Muscle layer of duodenum (tissue), 2 donors: ENCODE results near the gene SLC15A5.

ENCODE experiments used
- H3K27ac ChIP-seq: one replicate; pipeline ENCODE4 v1.7.0; 2013; ENCODE audit warnings: mild to moderate bottlenecking, low read length
- H3K27me3 ChIP-seq: one replicate; pipeline ENCODE4 v1.7.0; 2013; ENCODE audit warnings: low read depth, mild to moderate bottlenecking, control low read depth, low read length
- H3K36me3 ChIP-seq, 2 donors: one replicate each; pipeline ENCODE4 v1.7.0; 2013; ENCODE audit warnings: low read length in 2 of 2, control low read depth in 1 of 2, mild to moderate bottlenecking in 1 of 2; ENCODE audit not compliant: insufficient read depth in 2 of 2, control insufficient read depth in 1 of 2
- H3K4me1 ChIP-seq, 2 donors: one replicate each; pipeline ENCODE4 v1.7.0; 2013; ENCODE audit warnings: low read length in 2 of 2, mild to moderate bottlenecking in 2 of 2, control low read depth in 1 of 2, moderate library complexity in 1 of 2; ENCODE audit not compliant: insufficient read depth in 2 of 2, control insufficient read depth in 1 of 2
- H3K4me3 ChIP-seq, 2 donors: one replicate each; pipeline ENCODE4 v1.7.0; 2013; ENCODE audit warnings: low read length in 2 of 2, low read depth in 1 of 2, mild to moderate bottlenecking in 1 of 2
- H3K9me3 ChIP-seq, 2 donors: one replicate each; pipeline ENCODE4 v1.7.0; 2013; ENCODE audit warnings: low read length in 2 of 2, control low read depth in 1 of 2, mild to moderate bottlenecking in 1 of 2; ENCODE audit not compliant: control insufficient read depth in 1 of 2
- donor health status: healthy.

The SLC15A5 gene

GRCh38 chr12:16174282-16174681 lies 103.2 kb downstream of the SLC15A5 start:
- Histone ChIP-seq H3K9me3 (no peaks in the 10 kb centered on the region), H3K27ac (no peak overlapping the region), H3K4me3 (no peak overlapping the region), H3K27me3 (no peaks in the 10 kb centered on the region), H3K4me1 (no peaks in the 10 kb centered on the region), H3K36me3 (no peaks in the 10 kb centered on the region)

DNA sequence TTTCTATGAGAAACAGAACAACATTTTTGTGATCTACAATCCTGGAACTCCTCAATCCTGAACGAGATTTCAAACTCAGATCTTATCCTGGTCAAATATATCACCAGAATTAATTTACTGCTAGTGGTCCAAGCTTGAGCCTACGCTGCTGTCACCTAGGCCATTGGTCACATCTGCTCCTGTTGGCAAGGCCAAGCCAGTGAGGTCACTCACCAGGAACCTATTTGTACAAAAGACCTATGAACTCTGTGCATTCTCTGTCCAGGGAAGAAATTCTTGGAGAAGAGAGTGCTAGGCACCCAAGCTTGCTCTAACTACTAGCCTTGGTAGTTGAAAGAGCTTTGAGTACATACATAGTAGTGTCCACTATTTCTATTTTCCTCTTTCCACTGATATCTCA lies 106.1 kb downstream of the SLC15A5 start:
- H3K27me3 ChIP-seq: no peaks in the 10 kb centered on the region
- no peak overlapping the region for H3K27ac ChIP-seq
- H3K9me3 ChIP-seq: no peaks in the 10 kb centered on the region
- H3K4me3 ChIP-seq: no peak overlapping the region
- no peaks in the 10 kb centered on the region for H3K4me1 ChIP-seq
- no peaks in the 10 kb centered on the region for H3K36me3 ChIP-seq

GRCh38 chr12:16168078-16168477 lies 109.4 kb downstream of the SLC15A5 start:
- Histone ChIP-seq H3K4me3 (no peak overlapping the region), H3K4me1 (no peaks in the 10 kb centered on the region), H3K9me3 (no peaks in the 10 kb centered on the region), H3K27me3 (no peaks in the 10 kb centered on the region), H3K36me3 (no peaks in the 10 kb centered on the region), H3K27ac (no peak overlapping the region)

- no peaks in the 10 kb centered on the region for H3K4me1 ChIP-seq
- no peaks in the 10 kb centered on the region for H3K36me3 ChIP-seq
- H3K9me3 ChIP-seq: no peaks in the 10 kb centered on the region
- no peak overlapping the region for H3K27ac ChIP-seq
- H3K4me3 ChIP-seq: no peak overlapping the region
- H3K27me3 ChIP-seq: no peaks in the 10 kb centered on the region
Observed at GRCh38 chr12:16166563-16167470, 110.7 kb downstream of the SLC15A5 start.

DNA sequence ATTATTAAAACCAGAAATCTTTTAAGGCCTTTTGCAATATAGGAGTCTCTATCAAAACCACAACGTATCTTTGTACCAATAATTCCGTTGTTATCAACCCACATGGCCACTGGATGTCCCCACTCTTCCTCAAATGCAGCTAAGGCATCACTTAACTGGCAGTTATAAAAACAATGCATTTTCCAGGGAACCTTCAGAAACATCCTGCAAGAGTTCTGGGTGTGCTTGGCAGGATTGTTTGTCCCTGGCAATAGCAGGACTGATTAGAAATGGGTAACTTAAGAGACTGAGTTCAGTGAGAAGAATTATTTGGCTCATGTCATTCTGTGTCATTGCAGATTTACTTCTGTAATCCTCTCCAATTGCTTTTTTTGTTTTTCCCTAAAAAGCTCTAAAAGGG lies 112.0 kb downstream of the SLC15A5 start:
- Histone ChIP-seq H3K9me3 (no peaks in the 10 kb centered on the region), H3K36me3 (no peaks in the 10 kb centered on the region), H3K27me3 (no peaks in the 10 kb centered on the region), H3K4me1 (no peaks in the 10 kb centered on the region), H3K27ac (no peak overlapping the region), H3K4me3 (no peak overlapping the region)

- Histone ChIP-seq H3K4me3 (no peak overlapping the region), H3K27me3 (no peaks in the 10 kb centered on the region), H3K9me3 (no peaks in the 10 kb centered on the region), H3K27ac (no peak overlapping the region), H3K4me1 (no peaks in the 10 kb centered on the region), H3K36me3 (no peaks in the 10 kb centered on the region)
Observed at GRCh38 chr12:16163901-16164300, 113.6 kb downstream of the SLC15A5 start.

DNA sequence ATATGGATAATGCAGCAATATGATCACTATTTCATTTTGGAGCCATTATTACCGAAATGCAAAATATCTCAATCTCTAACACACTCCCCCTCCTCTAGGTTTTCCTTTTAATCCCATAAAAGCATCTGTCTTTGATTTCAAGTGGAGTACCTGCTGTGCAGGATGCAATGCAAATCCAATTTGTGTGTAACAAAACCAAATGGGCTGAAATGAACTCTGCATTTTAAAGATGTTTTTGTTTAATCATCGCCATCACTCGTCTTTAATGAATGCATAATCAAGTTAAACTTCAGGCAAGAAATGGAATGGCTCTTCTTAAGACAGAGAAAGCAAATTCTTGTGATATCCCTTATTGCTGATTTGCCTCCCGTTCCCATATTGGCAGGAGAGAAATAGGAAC lies 114.3 kb downstream of the SLC15A5 start:
- Histone ChIP-seq H3K4me3 (no peak overlapping the region), H3K36me3 (no peaks in the 10 kb centered on the region), H3K4me1 (no peaks in the 10 kb centered on the region), H3K9me3 (no peaks in the 10 kb centered on the region), H3K27me3 (no peaks in the 10 kb centered on the region), H3K27ac (no peak overlapping the region)

- Histone ChIP-seq H3K27me3 (no peaks in the 10 kb centered on the region), H3K36me3 (no peaks in the 10 kb centered on the region), H3K9me3 (no peaks in the 10 kb centered on the region), H3K4me1 (no peaks in the 10 kb centered on the region), H3K4me3 (no peak overlapping the region), H3K27ac (no peak overlapping the region)
Observed at GRCh38 chr12:16159571-16159970, 117.9 kb downstream of the SLC15A5 start.

GRCh38 chr12:16158050-16158449 lies 119.4 kb downstream of the SLC15A5 start:
- Histone ChIP-seq H3K4me3 (no peak overlapping the region), H3K36me3 (no peaks in the 10 kb centered on the region), H3K27me3 (no peaks in the 10 kb centered on the region), H3K4me1 (no peaks in the 10 kb centered on the region), H3K9me3 (no peaks in the 10 kb centered on the region), H3K27ac (no peak overlapping the region)

- Histone ChIP-seq H3K27ac (no peak overlapping the region), H3K4me3 (no peak overlapping the region), H3K4me1 (no peaks in the 10 kb centered on the region), H3K9me3 (no peaks in the 10 kb centered on the region), H3K36me3 (no peaks in the 10 kb centered on the region), H3K27me3 (no peaks in the 10 kb centered on the region)
Observed at GRCh38 chr12:16155938-16156337, 121.5 kb downstream of the SLC15A5 start.

DNA sequence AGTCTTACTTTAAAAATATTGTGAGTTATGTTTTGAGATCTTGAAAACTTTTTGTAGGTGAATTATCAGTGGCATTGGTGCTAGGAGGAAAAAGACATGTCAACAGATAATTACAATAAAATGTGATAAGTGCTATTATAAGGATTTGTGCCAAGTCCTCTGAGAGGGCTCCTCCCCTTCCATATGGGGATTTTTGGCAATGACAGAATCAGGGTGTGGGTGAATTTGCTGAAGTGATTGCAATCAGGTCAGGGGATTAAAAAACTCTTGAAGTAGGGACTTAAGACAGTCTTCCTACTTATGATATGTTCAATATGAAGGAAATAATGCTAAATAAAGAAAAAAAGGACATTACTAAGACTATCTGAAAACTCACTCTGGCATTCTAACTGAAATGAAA lies 122.5 kb downstream of the SLC15A5 start:
- Histone ChIP-seq H3K4me1 (no peaks in the 10 kb centered on the region), H3K4me3 (no peak overlapping the region), H3K36me3 (no peaks in the 10 kb centered on the region), H3K9me3 (no peaks in the 10 kb centered on the region), H3K27ac (no peak overlapping the region), H3K27me3 (no peaks in the 10 kb centered on the region)
